ENCODE data around the gene PRKAG2.

DNA sequence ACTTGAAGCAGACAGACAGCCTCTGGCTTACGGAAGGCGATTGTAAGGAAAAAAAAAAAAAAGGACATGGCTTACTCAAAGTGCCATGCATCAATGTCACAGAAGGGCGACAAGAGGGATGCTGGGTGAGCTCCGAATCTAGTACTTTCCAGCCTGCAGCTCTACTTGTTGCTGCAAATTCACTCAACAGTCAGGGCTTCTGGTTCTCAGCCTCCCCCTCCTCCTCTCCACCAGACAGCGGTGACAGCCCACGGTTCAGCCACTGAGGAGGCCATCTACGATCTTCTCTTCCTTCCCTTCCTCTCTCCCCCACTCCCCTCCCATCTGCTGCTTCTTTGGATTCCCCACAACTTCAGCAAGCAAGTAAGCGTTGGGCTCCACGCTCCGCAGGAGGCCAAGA is 63.5 kb downstream of the PRKAG2 start:
- TF ChIP-seq CREB1 (CRISPR knock-in tag; IDR thresholded peaks at IDR 0.05; ENCODE audit: low read depth) (no peak), POLR2AphosphoS5 (IDR thresholded peaks at IDR 0.05; ENCODE audit: low read depth) (no peak), EZH2phosphoT487 (IDR thresholded peaks at IDR 0.05; ENCODE audit: unreplicated experiment) (no peak), EZH2 (IDR thresholded peaks at IDR 0.05; ENCODE audit: low read depth, unreplicated experiment) (no peak), NANOG (IDR thresholded peaks at IDR 0.05; ENCODE audit: borderline replicate concordance) (no peak), STAT1 (IDR thresholded peaks at IDR 0.05; ENCODE audit: unreplicated experiment) (no peak), JUNB (IDR thresholded peaks at IDR 0.05; ENCODE audit: unreplicated experiment) (no peak)
- TF ChIP-seq, protein P1, sequence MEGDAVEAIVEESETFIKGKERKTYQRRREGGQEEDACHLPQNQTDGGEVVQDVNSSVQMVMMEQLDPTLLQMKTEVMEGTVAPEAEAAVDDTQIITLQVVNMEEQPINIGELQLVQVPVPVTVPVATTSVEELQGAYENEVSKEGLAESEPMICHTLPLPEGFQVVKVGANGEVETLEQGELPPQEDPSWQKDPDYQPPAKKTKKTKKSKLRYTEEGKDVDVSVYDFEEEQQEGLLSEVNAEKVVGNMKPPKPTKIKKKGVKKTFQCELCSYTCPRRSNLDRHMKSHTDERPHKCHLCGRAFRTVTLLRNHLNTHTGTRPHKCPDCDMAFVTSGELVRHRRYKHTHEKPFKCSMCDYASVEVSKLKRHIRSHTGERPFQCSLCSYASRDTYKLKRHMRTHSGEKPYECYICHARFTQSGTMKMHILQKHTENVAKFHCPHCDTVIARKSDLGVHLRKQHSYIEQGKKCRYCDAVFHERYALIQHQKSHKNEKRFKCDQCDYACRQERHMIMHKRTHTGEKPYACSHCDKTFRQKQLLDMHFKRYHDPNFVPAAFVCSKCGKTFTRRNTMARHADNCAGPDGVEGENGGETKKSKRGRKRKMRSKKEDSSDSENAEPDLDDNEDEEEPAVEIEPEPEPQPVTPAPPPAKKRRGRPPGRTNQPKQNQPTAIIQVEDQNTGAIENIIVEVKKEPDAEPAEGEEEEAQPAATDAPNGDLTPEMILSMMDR (conservative IDR thresholded peaks at IDR 0.05; ENCODE audit: low read depth in 2 of 2): no peak
- TF ChIP-seq, protein P2, sequence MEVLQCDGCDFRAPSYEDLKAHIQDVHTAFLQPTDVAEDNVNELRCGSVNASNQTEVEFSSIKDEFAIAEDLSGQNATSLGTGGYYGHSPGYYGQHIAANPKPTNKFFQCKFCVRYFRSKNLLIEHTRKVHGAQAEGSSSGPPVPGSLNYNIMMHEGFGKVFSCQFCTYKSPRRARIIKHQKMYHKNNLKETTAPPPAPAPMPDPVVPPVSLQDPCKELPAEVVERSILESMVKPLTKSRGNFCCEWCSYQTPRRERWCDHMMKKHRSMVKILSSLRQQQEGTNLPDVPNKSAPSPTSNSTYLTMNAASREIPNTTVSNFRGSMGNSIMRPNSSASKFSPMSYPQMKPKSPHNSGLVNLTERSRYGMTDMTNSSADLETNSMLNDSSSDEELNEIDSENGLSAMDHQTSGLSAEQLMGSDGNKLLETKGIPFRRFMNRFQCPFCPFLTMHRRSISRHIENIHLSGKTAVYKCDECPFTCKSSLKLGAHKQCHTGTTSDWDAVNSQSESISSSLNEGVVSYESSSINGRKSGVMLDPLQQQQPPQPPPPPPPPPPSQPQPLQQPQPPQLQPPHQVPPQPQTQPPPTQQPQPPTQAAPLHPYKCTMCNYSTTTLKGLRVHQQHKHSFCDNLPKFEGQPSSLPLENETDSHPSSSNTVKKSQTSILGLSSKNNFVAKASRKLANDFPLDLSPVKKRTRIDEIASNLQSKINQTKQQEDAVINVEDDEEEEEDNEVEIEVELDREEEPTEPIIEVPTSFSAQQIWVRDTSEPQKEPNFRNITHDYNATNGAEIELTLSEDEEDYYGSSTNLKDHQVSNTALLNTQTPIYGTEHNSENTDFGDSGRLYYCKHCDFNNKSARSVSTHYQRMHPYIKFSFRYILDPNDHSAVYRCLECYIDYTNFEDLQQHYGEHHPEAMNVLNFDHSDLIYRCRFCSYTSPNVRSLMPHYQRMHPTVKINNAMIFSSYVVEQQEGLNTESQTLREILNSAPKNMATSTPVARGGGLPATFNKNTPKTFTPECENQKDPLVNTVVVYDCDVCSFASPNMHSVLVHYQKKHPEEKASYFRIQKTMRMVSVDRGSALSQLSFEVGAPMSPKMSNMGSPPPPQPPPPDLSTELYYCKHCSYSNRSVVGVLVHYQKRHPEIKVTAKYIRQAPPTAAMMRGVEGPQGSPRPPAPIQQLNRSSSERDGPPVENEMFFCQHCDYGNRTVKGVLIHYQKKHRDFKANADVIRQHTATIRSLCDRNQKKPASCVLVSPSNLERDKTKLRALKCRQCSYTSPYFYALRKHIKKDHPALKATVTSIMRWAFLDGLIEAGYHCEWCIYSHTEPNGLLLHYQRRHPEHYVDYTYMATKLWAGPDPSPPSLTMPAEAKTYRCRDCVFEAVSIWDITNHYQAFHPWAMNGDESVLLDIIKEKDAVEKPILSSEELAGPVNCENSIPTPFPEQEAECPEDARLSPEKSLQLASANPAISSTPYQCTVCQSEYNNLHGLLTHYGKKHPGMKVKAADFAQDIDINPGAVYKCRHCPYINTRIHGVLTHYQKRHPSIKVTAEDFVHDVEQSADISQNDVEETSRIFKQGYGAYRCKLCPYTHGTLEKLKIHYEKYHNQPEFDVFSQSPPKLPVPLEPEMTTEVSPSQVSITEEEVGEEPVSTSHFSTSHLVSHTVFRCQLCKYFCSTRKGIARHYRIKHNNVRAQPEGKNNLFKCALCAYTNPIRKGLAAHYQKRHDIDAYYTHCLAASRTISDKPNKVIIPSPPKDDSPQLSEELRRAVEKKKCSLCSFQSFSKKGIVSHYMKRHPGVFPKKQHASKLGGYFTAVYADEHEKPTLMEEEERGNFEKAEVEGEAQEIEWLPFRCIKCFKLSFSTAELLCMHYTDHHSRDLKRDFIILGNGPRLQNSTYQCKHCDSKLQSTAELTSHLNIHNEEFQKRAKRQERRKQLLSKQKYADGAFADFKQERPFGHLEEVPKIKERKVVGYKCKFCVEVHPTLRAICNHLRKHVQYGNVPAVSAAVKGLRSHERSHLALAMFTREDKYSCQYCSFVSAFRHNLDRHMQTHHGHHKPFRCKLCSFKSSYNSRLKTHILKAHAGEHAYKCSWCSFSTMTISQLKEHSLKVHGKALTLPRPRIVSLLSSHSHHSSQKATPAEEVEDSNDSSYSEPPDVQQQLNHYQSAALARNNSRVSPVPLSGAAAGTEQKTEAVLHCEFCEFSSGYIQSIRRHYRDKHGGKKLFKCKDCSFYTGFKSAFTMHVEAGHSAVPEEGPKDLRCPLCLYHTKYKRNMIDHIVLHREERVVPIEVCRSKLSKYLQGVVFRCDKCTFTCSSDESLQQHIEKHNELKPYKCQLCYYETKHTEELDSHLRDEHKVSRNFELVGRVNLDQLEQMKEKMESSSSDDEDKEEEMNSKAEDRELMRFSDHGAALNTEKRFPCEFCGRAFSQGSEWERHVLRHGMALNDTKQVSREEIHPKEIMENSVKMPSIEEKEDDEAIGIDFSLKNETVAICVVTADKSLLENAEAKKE (CRISPR knock-in tag; IDR thresholded peaks at IDR 0.05): no peak
- TF ChIP-seq, protein P3, sequence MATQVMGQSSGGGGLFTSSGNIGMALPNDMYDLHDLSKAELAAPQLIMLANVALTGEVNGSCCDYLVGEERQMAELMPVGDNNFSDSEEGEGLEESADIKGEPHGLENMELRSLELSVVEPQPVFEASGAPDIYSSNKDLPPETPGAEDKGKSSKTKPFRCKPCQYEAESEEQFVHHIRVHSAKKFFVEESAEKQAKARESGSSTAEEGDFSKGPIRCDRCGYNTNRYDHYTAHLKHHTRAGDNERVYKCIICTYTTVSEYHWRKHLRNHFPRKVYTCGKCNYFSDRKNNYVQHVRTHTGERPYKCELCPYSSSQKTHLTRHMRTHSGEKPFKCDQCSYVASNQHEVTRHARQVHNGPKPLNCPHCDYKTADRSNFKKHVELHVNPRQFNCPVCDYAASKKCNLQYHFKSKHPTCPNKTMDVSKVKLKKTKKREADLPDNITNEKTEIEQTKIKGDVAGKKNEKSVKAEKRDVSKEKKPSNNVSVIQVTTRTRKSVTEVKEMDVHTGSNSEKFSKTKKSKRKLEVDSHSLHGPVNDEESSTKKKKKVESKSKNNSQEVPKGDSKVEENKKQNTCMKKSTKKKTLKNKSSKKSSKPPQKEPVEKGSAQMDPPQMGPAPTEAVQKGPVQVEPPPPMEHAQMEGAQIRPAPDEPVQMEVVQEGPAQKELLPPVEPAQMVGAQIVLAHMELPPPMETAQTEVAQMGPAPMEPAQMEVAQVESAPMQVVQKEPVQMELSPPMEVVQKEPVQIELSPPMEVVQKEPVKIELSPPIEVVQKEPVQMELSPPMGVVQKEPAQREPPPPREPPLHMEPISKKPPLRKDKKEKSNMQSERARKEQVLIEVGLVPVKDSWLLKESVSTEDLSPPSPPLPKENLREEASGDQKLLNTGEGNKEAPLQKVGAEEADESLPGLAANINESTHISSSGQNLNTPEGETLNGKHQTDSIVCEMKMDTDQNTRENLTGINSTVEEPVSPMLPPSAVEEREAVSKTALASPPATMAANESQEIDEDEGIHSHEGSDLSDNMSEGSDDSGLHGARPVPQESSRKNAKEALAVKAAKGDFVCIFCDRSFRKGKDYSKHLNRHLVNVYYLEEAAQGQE (IDR thresholded peaks at IDR 0.05; ENCODE audit: unreplicated experiment): no peak
